IMR-90 (cell line): ENCODE data around the gene NR1I3. TPM values are rescaled to one million over a fixed set of nuclear protein-coding genes. Genes with fewer than 3 reads are reported as not detected.

Experiments
- ATAC-seq: fragments of 200-7000 bp; cut with Tn5 transposase; 2 replicates; pipeline ENCODE4 v1.9.1; 2020; ENCODE audit warnings: low read depth, mild to moderate bottlenecking, moderate library complexity
- BruUV-seq: library from RNA; stranded (reverse); fragments of 400-500 nt; replicated peaks from 2 replicates; lab custom pipeline; 2021; lab: Mats Ljungman, UMichigan
- CTCF ChIA-PET: fragments of 300-600 bp; formaldehyde crosslinking; extraction: SDS; loops from one replicate; lab custom pipeline; 2021; ENCODE audit warnings: antibody characterized with exemption; lab: Yijun Ruan, JAX
- POLR2A ChIA-PET: fragments of 300-600 bp; sonication (Branson Sonifier 250); formaldehyde crosslinking; loops from one replicate; lab custom pipeline; 2022; ENCODE audit warnings: antibody characterized with exemption; ENCODE audit not compliant: unreplicated experiment; lab: Charles Lee
- DNase-seq: peaks from one replicate; pipeline ENCODE4 v3.0.0; 2013
- H2AFZ ChIP-seq: replicated peaks from 2 replicates; pipeline ENCODE3; 2013; ENCODE audit warnings: low read length, mild to moderate bottlenecking; ENCODE audit not compliant: poor library complexity
- H2AK5ac ChIP-seq: 2 replicates; pipeline ENCODE4 v1.6.1; 2013; ENCODE audit warnings: low read depth, low read length, inconsistent platforms
- H2AK9ac ChIP-seq: replicated peaks from 2 replicates; pipeline ENCODE3; 2013; ENCODE audit warnings: mild to moderate bottlenecking, low read depth, low read length, moderate library complexity; ENCODE audit not compliant: poor library complexity
- H2BK120ac ChIP-seq: 2 replicates; pipeline ENCODE4 v1.6.1; 2013; ENCODE audit warnings: low read depth, low read length, inconsistent platforms
- H2BK15ac ChIP-seq: 3 replicates; pipeline ENCODE4 v1.6.1; 2013; ENCODE audit warnings: low read depth, low read length, inconsistent platforms
- H2BK20ac ChIP-seq: 2 replicates; pipeline ENCODE4 v1.6.1; 2013; ENCODE audit warnings: low read depth, mild to moderate bottlenecking, inconsistent platforms, low read length, moderate library complexity
- H2BK5ac ChIP-seq: 2 replicates; pipeline ENCODE4 v1.6.1; 2013; ENCODE audit warnings: mild to moderate bottlenecking, low read depth, low read length, inconsistent platforms; ENCODE audit not compliant: poor library complexity, severe bottlenecking
- H3K14ac ChIP-seq: replicated peaks from 2 replicates; pipeline ENCODE4 v1.6.1; 2013; ENCODE audit warnings: low read depth, low read length, inconsistent platforms
- H3K18ac ChIP-seq: 2 replicates; pipeline ENCODE4 v1.6.1; 2013; ENCODE audit warnings: low read depth, low read length, control low read depth
- H3K23ac ChIP-seq: 2 replicates; pipeline ENCODE4 v1.6.1; 2013; ENCODE audit warnings: low read depth, low read length, inconsistent platforms
- H3K27ac ChIP-seq: 2 replicates; pipeline ENCODE4 v1.5.1; 2013; ENCODE audit warnings: mild to moderate bottlenecking, control low read depth, low read length; ENCODE audit not compliant: insufficient read depth
- H3K27me3 ChIP-seq: 2 replicates; pipeline ENCODE4 v1.6.1; 2013; ENCODE audit warnings: low read length; ENCODE audit not compliant: control insufficient read depth, insufficient read depth
- H3K36me3 ChIP-seq: 2 replicates; pipeline ENCODE4 v1.6.1; 2013; ENCODE audit warnings: low read length, mixed read lengths; ENCODE audit not compliant: control insufficient read depth, insufficient read depth
- H3K4ac ChIP-seq: 2 replicates; pipeline ENCODE4 v1.6.1; 2013; ENCODE audit warnings: low read depth, low read length, inconsistent platforms
- H3K4me1 ChIP-seq: 2 replicates; pipeline ENCODE4 v1.6.1; 2013; ENCODE audit warnings: low read length, mixed read lengths; ENCODE audit not compliant: control insufficient read depth, insufficient read depth
- H3K4me2 ChIP-seq: 2 replicates; pipeline ENCODE4 v1.6.1; 2013; ENCODE audit warnings: low read depth, mild to moderate bottlenecking, control low read depth, low read length, moderate library complexity
- H3K4me3 ChIP-seq: 2 replicates; pipeline ENCODE4 v1.5.1; 2013; ENCODE audit warnings: low read depth, mild to moderate bottlenecking, control low read depth, low read length, moderate library complexity; ENCODE audit not compliant: insufficient read depth
- H3K56ac ChIP-seq: 2 replicates; pipeline ENCODE4 v1.6.1; 2013; ENCODE audit warnings: low read length, inconsistent platforms; ENCODE audit not compliant: insufficient read depth; ENCODE audit errors: extremely low read depth
- H3K79me1 ChIP-seq, 2 experiments: 2 replicates each; pipeline ENCODE4 v1.6.1; 2013; ENCODE audit warnings: low read length in 2 of 2, inconsistent platforms in 1 of 2, low read depth in 1 of 2
- H3K9ac ChIP-seq: 2 replicates; pipeline ENCODE4 v1.6.1; 2013; ENCODE audit warnings: low read depth, low read length, control low read depth
- H3K9me1 ChIP-seq: 2 replicates; pipeline ENCODE4 v1.6.1; 2013; ENCODE audit warnings: low read length, inconsistent platforms; ENCODE audit not compliant: insufficient read depth
- H3K9me3 ChIP-seq: 2 replicates; pipeline ENCODE4 v1.6.1; 2013; ENCODE audit warnings: low read length; ENCODE audit not compliant: control insufficient read depth, insufficient read depth
- H4K20me1 ChIP-seq: 2 replicates; pipeline ENCODE4 v1.6.1; 2013; ENCODE audit warnings: low read length, inconsistent platforms; ENCODE audit not compliant: insufficient read depth
- H4K5ac ChIP-seq: 2 replicates; pipeline ENCODE4 v1.6.1; 2013; ENCODE audit warnings: mild to moderate bottlenecking, low read depth, low read length, control low read depth
- H4K8ac ChIP-seq, 2 experiments: 2 replicates each; pipeline ENCODE4 v1.6.1; 2013; ENCODE audit warnings: low read depth in 2 of 2, low read length in 2 of 2, control low read depth in 1 of 2, inconsistent platforms in 1 of 2
- H4K91ac ChIP-seq: 2 replicates; pipeline ENCODE4 v1.6.1; 2013; ENCODE audit warnings: low read depth, low read length, inconsistent platforms; ENCODE audit not compliant: insufficient read depth
- CEBPB ChIP-seq: IDR thresholded peaks from 2 replicates; pipeline ENCODE4 v1.6.1; 2012; ENCODE audit warnings: low read depth, low read length, improper control_type of control experiment
- CHD1 ChIP-seq: IDR thresholded peaks from 2 replicates; pipeline ENCODE4 v1.6.1; 2012; ENCODE audit warnings: low read depth, low read length, improper control_type of control experiment
- MAZ ChIP-seq: IDR thresholded peaks from 2 replicates; pipeline ENCODE4 v1.6.1; 2012; ENCODE audit warnings: low read depth, mild to moderate bottlenecking, low read length, improper control_type of control experiment, moderate library complexity, borderline replicate concordance
- RCOR1 ChIP-seq: IDR thresholded peaks from 2 replicates; pipeline ENCODE4 v1.6.1; 2012; ENCODE audit warnings: mild to moderate bottlenecking, low read length, improper control_type of control experiment; ENCODE audit not compliant: insufficient replicate concordance
- WGBS, 2 experiments: methylation state at CpG; one replicate each; pipeline versions ENCODE4 v1.1.5 to v1.1.7; 2013; ENCODE audit warnings: missing lambda C conversion rate in 2 of 2; ENCODE audit not compliant: insufficient read length in 1 of 2; ENCODE audit errors: extremely low coverage in 2 of 2; 5-methylcytosine and 5-hydroxymethylcytosine counted together
- dilution Hi-C: fragments of 300-500 bp; cut with HindIII; formaldehyde crosslinking; loops from one replicate; pipeline ENCODE4 v1.14.3; 2018; ENCODE audit warnings: low sequenced_read_pairs; ENCODE audit not compliant: unreplicated experiment
- in situ Hi-C: fragments of 300-500 bp; cut with MboI; formaldehyde crosslinking; loops from 3 replicates; pipeline ENCODE4 v1.14.3; 2019; ENCODE audit warnings: low sequenced_read_pairs, inconsistent platforms, mixed read lengths
- intact Hi-C: fragments of 100-400 bp; cut with micrococcal nuclease; formaldehyde crosslinking; loops from 2 replicates; pipeline ENCODE4 v1.10.0; 2022
- polyA plus RNA-seq, 3 experiments: library from polyadenylated mRNA; depleted of rRNA; stranded (reverse); fragments of >200 nt; gene quantifications; 2 replicates each; pipeline ENCODE4 v1.2.3, GENCODE V29; 2012; ENCODE audit warnings: low replicate concordance in 1 of 3
- total RNA-seq: library from RNA; depleted of rRNA; stranded (reverse); fragments of >200 nt; gene quantifications from 2 replicates; pipeline ENCODE4 v1.2.3, GENCODE V29; 2012

The NR1I3 gene
- total and polyA plus RNA-seq, 2 of the 4 experiments (the other 2 are of a cell fraction) = not detected

- BruUV-seq = no TSS peak
- no peak overlapping the region for H4K91ac ChIP-seq
- H4K5ac ChIP-seq = no peak overlapping the region
- H3K4me3 ChIP-seq = no peak overlapping the region
- TF ChIP-seq CEBPB = no peak
- no peak for TF ChIP-seq CHD1
- no peak for TF ChIP-seq RCOR1
- no peak for TF ChIP-seq MAZ
- peaks cover 9 to 17% of the 10 kb centered on the region in 2 experiments; a peak in 3 of 4 replicates for H3K79me1 ChIP-seq
- H3K9me1 ChIP-seq = peaks cover 3% of the 10 kb centered on the region; the same call in 1 of the 2 replicates
- ChIA-PET POLR2A (no interaction called here), CTCF (interaction anchor here (3.2 kb wide), 1 partner anchor 21 kb away, joined by 19 read pairs; the partner anchor contains the start of gene NDUFS2)
- H3K9me3 ChIP-seq = no peaks in the 10 kb centered on the region
- no peak for ATAC-seq
- WGBS, 2 experiments = no CpG with 5 or more reads among the region's 7 CpGs
- no peak overlapping the region for H2BK20ac ChIP-seq
- H4K8ac ChIP-seq = no peak overlapping the region
- dilution Hi-C loops = no loop called here
- H3K27ac ChIP-seq = no peak overlapping the region
- no peak overlapping the region for H2AFZ ChIP-seq
- in situ Hi-C loops = no loop called here
- no peak overlapping the region for H2AK5ac ChIP-seq
- H3K4me1 ChIP-seq = peaks cover 9% of the 10 kb centered on the region; the same call in 1 of the 2 replicates
- no peak overlapping the region for H3K56ac ChIP-seq
- no peak overlapping the region for H2AK9ac ChIP-seq
- H2BK5ac ChIP-seq = no peak overlapping the region
- no peak overlapping the region for H3K18ac ChIP-seq
- H3K36me3 ChIP-seq = peaks cover 4% of the 10 kb centered on the region; the same call in 1 of the 2 replicates
- no peak overlapping the region for H3K23ac ChIP-seq
- H3K4ac ChIP-seq = no peak overlapping the region
- no peaks in the 10 kb centered on the region for H4K20me1 ChIP-seq
- no peak for DNase-seq
- H2BK120ac ChIP-seq = no peak overlapping the region
- intact Hi-C loops = no loop called here
- no peak overlapping the region for H3K9ac ChIP-seq
- H2BK15ac ChIP-seq = no peak overlapping the region
- H3K27me3 ChIP-seq = no peaks in the 10 kb centered on the region; the same call in 1 of the 2 replicates
- no peak overlapping the region for H3K4me2 ChIP-seq
- no peak overlapping the region for H3K14ac ChIP-seq
Observed at GRCh38 chr1:161223805-161224694, 14.0 kb downstream of the NR1I3 start.
